Liver (tissue), 9 donors: ENCODE results near the gene SCART1. TPM values are rescaled to one million over a fixed set of nuclear protein-coding genes. Genes with fewer than 3 reads are reported as not detected.

Experiments
- DNase-seq: peaks from one replicate; pipeline ENCODE4 v3.0.0-alpha.2; 2017; ENCODE audit warnings: low spot score
- H3K27ac ChIP-seq, 2 donors: one replicate each; pipeline ENCODE4 v1.7.0; 2013; ENCODE audit warnings: inconsistent platforms in 2 of 2, low read length in 2 of 2, control low read depth in 1 of 2, low read depth in 1 of 2, mild to moderate bottlenecking in 1 of 2
- H3K27me3 ChIP-seq, 4 donors: one replicate each; pipeline versions ENCODE4 v1.6.1 to v1.7.0; 2013; ENCODE audit warnings: low read length in 3 of 4, inconsistent platforms in 1 of 4, mild to moderate bottlenecking in 1 of 4, moderate library complexity in 1 of 4; ENCODE audit not compliant: control insufficient read depth in 4 of 4, insufficient read depth in 4 of 4
- H3K36me3 ChIP-seq, 4 donors: one replicate each; pipeline versions ENCODE4 v1.6.1 to v1.7.0; 2013; ENCODE audit warnings: low read length in 3 of 4, mild to moderate bottlenecking in 3 of 4, low read depth in 1 of 4, moderate library complexity in 1 of 4; ENCODE audit not compliant: control insufficient read depth in 4 of 4, insufficient read depth in 3 of 4
- H3K4me1 ChIP-seq, 4 donors: one replicate each; pipeline versions ENCODE4 v1.6.1 to v1.7.0; 2013; ENCODE audit warnings: low read length in 3 of 4, mild to moderate bottlenecking in 3 of 4, moderate library complexity in 1 of 4; ENCODE audit not compliant: control insufficient read depth in 4 of 4, insufficient read depth in 4 of 4
- H3K4me3 ChIP-seq, 3 donors: one replicate each; pipeline versions ENCODE4 v1.6.1 to v1.7.0; 2013; ENCODE audit warnings: low read length in 3 of 3, control low read depth in 1 of 3, low read depth in 1 of 3, mild to moderate bottlenecking in 1 of 3
- H3K9ac ChIP-seq, 2 donors: one replicate each; pipeline ENCODE4 v1.7.0; 2013; ENCODE audit warnings: low read length in 2 of 2, mild to moderate bottlenecking in 2 of 2, moderate library complexity in 2 of 2, control low read depth in 1 of 2, low read depth in 1 of 2
- H3K9me3 ChIP-seq, 4 donors: one replicate each; pipeline versions ENCODE4 v1.6.1 to v1.7.0; 2013; ENCODE audit warnings: low read length in 3 of 4; ENCODE audit not compliant: control insufficient read depth in 4 of 4
- FOXA1 ChIP-seq: IDR thresholded peaks from 2 replicates; pipeline ENCODE4 v1.6.1; 2016; ENCODE audit warnings: antibody characterized with exemption
- FOXA2 ChIP-seq: IDR thresholded peaks from 2 replicates; pipeline ENCODE4 v1.6.1; 2016; ENCODE audit warnings: antibody characterized with exemption
- GABPA ChIP-seq, 2 donors: IDR thresholded peaks in 1 of 2; conservative IDR thresholded peaks in 1 of 2; 2 replicates each; pipeline ENCODE4 v1.6.1; 2016; ENCODE audit warnings: antibody characterized with exemption in 2 of 2, mild to moderate bottlenecking in 1 of 2, moderate library complexity in 1 of 2
- HNF4A ChIP-seq, 2 donors: conservative IDR thresholded peaks; 2 replicates each; pipeline ENCODE4 v1.6.1; 2016; ENCODE audit warnings: antibody characterized with exemption in 2 of 2, mild to moderate bottlenecking in 2 of 2
- JUND ChIP-seq, 2 donors: IDR thresholded peaks; 2 replicates each; pipeline ENCODE4 v1.6.1; 2016; ENCODE audit warnings: antibody characterized with exemption in 2 of 2
- NR2F2 ChIP-seq: IDR thresholded peaks from 2 replicates; pipeline ENCODE4 v1.6.1; 2016; ENCODE audit warnings: antibody characterized with exemption
- RXRA ChIP-seq, 2 donors: IDR thresholded peaks; 2 replicates each; pipeline ENCODE4 v1.6.1; 2017 to 2018; ENCODE audit warnings: antibody characterized with exemption in 2 of 2, mild to moderate bottlenecking in 1 of 2
- WGBS: extraction: QIAGEN DNeasy Blood & Tissue Kit; methylation state at CpG from one replicate; pipeline ENCODE4 v1.1.7; 2013; 5-methylcytosine and 5-hydroxymethylcytosine counted together
- polyA plus RNA-seq, 2 donors: library from polyadenylated mRNA; stranded (reverse) in 1 of 2; unstranded in 1 of 2; fragments of 200-250 nt in 1 of 2; fragments of >200 nt in 1 of 2; fragmentation: Nextera tagmentation in 1 of 2; extraction: Ambion mirVana in 1 of 2; gene quantifications; one replicate each; pipeline versions ENCODE4 v1.2.1 to v1.2.3, GENCODE V29; 2013 to 2015
- total RNA-seq, 2 donors: library from RNA; depleted of rRNA; stranded (reverse); fragments of >200 nt; gene quantifications; one replicate each; pipeline ENCODE4 v1.2.3, GENCODE V29; 2014
- TF ChIP-seq, protein P1 (sequence below): fragments of 150-350 bp; IDR thresholded peaks from 2 replicates; pipeline ENCODE4 v1.5.1; 2017; ENCODE audit warnings: improper control_type of control experiment, low read depth, low read length; ENCODE audit not compliant: missing input control
- TF ChIP-seq, protein P2 (sequence below): IDR thresholded peaks from 2 replicates; pipeline ENCODE4 v1.6.1; 2016; ENCODE audit warnings: antibody characterized with exemption
- TF ChIP-seq, protein P3 (sequence below): IDR thresholded peaks from 2 replicates; pipeline ENCODE4 v1.6.1; 2016; ENCODE audit warnings: antibody characterized with exemption, mild to moderate bottlenecking
- TF ChIP-seq, protein P4 (sequence below): IDR thresholded peaks from 2 replicates; pipeline ENCODE4 v1.6.1; 2016; ENCODE audit warnings: antibody characterized with exemption
- donor health status: healthy.
- donor health status: healthy.
- donor health status: healthy.
- donor health status: healthy.
- donor health status: healthy.

The SCART1 gene
- total and polyA plus RNA-seq, 4 donors = 0.32 to 1.1 (median 0.68) TPM

DNA sequence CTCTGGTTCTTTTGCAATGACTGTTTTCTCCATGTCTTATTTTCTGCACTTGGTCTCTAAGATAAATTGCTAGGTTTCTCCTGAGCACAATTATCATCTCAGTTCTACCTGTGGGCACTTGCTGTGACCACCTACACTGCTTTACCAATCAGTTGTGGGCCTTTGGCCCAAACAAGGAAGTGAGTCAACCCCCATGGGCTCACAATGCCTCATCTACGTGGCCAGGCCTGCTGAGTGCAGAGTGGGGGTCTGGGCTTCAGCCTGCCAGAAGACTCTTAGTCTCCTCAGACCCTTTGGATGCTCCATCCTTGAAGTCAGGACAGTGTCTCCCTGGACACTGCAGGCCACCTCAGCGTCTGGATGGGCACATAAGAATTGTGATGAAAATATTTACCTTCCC is 20.3 kb downstream of the SCART1 start:
- no peaks in the 10 kb centered on the region for H3K9me3 ChIP-seq
- no peak overlapping the region for H3K9ac ChIP-seq
- H3K27me3 ChIP-seq = no peaks in the 10 kb centered on the region
- H3K27ac ChIP-seq = no peak overlapping the region
- no peaks in the 10 kb centered on the region for H3K36me3 ChIP-seq
- H3K4me3 ChIP-seq = no peak overlapping the region
- no peaks in the 10 kb centered on the region for H3K4me1 ChIP-seq
- WGBS = 93% methylated on average over 2 of the region's 2 CpGs
- DNase-seq = no peak
- TF ChIP-seq GABPA (IDR thresholded peaks at IDR 0.05 in 1 of 2, conservative IDR thresholded peaks at IDR 0.05 in 1 of 2) = no peak
- no peak for TF ChIP-seq FOXA2
- TF ChIP-seq, protein P1, sequence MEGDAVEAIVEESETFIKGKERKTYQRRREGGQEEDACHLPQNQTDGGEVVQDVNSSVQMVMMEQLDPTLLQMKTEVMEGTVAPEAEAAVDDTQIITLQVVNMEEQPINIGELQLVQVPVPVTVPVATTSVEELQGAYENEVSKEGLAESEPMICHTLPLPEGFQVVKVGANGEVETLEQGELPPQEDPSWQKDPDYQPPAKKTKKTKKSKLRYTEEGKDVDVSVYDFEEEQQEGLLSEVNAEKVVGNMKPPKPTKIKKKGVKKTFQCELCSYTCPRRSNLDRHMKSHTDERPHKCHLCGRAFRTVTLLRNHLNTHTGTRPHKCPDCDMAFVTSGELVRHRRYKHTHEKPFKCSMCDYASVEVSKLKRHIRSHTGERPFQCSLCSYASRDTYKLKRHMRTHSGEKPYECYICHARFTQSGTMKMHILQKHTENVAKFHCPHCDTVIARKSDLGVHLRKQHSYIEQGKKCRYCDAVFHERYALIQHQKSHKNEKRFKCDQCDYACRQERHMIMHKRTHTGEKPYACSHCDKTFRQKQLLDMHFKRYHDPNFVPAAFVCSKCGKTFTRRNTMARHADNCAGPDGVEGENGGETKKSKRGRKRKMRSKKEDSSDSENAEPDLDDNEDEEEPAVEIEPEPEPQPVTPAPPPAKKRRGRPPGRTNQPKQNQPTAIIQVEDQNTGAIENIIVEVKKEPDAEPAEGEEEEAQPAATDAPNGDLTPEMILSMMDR = no peak
- no peak for TF ChIP-seq NR2F2
- no peak for TF ChIP-seq JUND (IDR thresholded peaks at IDR 0.05)
- TF ChIP-seq, protein P2, sequence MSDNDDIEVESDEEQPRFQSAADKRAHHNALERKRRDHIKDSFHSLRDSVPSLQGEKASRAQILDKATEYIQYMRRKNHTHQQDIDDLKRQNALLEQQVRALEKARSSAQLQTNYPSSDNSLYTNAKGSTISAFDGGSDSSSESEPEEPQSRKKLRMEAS = no peak

DNA sequence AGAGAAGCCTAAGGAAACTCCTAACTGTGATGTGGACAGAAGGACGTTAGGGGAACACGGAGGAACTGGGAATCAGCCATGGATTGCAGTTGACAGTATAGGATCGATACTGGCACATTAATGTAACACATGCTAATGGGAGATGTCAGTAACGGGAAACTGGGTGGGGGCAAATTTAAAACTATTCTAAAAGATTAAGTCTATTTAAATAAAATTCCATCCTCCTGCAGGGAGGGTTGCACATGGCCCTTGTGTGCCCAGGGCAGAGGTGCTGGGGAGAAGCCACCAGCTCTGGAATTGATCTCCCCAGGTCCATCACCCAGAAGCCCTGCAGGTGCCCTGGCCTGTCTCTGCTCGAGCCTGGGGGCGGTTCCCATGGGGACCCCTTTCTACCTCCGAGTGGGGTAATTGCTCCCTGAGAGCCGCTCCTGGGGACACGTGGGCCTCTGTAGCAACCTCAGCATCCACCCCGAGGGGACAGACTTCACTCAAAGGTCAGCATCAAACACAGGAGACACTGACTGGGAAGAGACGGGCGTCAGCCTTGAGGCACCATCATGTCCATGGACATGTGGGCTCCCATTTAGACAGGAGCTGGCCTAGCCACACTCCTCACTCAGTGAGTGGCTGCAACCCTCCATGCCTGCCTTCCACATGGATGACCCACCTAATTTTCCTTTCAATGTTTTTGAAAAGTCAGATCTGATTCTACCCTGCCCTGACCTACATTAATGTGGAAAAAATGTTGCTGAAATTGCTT is 21.1 kb downstream of the SCART1 start:
- 90% methylated on average over 12 of the region's 12 CpGs for WGBS
- Histone ChIP-seq H3K36me3 (no peaks in the 10 kb centered on the region), H3K9me3 (no peaks in the 10 kb centered on the region), H3K27ac (no peak overlapping the region), H3K27me3 (no peaks in the 10 kb centered on the region), H3K4me3 (no peak overlapping the region), H3K9ac (no peak overlapping the region), H3K4me1 (no peaks in the 10 kb centered on the region)
- TF ChIP-seq, protein P2 = no peak
- TF ChIP-seq NR2F2 = no peak
- TF ChIP-seq, protein P3, sequence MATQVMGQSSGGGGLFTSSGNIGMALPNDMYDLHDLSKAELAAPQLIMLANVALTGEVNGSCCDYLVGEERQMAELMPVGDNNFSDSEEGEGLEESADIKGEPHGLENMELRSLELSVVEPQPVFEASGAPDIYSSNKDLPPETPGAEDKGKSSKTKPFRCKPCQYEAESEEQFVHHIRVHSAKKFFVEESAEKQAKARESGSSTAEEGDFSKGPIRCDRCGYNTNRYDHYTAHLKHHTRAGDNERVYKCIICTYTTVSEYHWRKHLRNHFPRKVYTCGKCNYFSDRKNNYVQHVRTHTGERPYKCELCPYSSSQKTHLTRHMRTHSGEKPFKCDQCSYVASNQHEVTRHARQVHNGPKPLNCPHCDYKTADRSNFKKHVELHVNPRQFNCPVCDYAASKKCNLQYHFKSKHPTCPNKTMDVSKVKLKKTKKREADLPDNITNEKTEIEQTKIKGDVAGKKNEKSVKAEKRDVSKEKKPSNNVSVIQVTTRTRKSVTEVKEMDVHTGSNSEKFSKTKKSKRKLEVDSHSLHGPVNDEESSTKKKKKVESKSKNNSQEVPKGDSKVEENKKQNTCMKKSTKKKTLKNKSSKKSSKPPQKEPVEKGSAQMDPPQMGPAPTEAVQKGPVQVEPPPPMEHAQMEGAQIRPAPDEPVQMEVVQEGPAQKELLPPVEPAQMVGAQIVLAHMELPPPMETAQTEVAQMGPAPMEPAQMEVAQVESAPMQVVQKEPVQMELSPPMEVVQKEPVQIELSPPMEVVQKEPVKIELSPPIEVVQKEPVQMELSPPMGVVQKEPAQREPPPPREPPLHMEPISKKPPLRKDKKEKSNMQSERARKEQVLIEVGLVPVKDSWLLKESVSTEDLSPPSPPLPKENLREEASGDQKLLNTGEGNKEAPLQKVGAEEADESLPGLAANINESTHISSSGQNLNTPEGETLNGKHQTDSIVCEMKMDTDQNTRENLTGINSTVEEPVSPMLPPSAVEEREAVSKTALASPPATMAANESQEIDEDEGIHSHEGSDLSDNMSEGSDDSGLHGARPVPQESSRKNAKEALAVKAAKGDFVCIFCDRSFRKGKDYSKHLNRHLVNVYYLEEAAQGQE = no peak
- no peak for TF ChIP-seq RXRA (IDR thresholded peaks at IDR 0.05)
- TF ChIP-seq HNF4A (conservative IDR thresholded peaks at IDR 0.05) = no peak
- no peak for TF ChIP-seq FOXA1
- TF ChIP-seq GABPA (IDR thresholded peaks at IDR 0.05 in 1 of 2, conservative IDR thresholded peaks at IDR 0.05 in 1 of 2) = no peak
- TF ChIP-seq, protein P4, sequence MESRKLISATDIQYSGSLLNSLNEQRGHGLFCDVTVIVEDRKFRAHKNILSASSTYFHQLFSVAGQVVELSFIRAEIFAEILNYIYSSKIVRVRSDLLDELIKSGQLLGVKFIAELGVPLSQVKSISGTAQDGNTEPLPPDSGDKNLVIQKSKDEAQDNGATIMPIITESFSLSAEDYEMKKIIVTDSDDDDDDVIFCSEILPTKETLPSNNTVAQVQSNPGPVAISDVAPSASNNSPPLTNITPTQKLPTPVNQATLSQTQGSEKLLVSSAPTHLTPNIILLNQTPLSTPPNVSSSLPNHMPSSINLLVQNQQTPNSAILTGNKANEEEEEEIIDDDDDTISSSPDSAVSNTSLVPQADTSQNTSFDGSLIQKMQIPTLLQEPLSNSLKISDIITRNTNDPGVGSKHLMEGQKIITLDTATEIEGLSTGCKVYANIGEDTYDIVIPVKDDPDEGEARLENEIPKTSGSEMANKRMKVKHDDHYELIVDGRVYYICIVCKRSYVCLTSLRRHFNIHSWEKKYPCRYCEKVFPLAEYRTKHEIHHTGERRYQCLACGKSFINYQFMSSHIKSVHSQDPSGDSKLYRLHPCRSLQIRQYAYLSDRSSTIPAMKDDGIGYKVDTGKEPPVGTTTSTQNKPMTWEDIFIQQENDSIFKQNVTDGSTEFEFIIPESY = no peak
- DNase-seq = no peak
